ENCODE results near the gene NRG2. TPM values are rescaled to one million over a fixed set of nuclear protein-coding genes. Genes with fewer than 3 reads are reported as not detected.

NRG2 gene
- total and polyA plus RNA-seq, 11 donors: 0.72 to 4.8 (median 3.4) TPM

- no peak for DNase-seq
- no peaks in the 10 kb centered on the region for H3K36me3 ChIP-seq
- intact Hi-C loops (cut with DNase I): no loop called here
- no peaks in the 10 kb centered on the region for H3K9me3 ChIP-seq
- H3K4me1 ChIP-seq: no peaks in the 10 kb centered on the region
- no peak overlapping the region for H3K27ac ChIP-seq
- no peak for ATAC-seq
- 43 to 71% (median 58%) methylated on average over 1 of the region's 1 CpG for whole genome bisulfite sequencing, 4 donors
- peaks cover 0 to 6% (median 0%) of the 10 kb centered on the region in 9 donors for H3K27me3 ChIP-seq
- TF ChIP-seq POLR2A (IDR thresholded peaks at IDR 0.05): no peak
- TF ChIP-seq CTCF (IDR thresholded peaks at IDR 0.05): no peak
- H3K4me3 ChIP-seq: no peak overlapping the region
These were observed 40.0 kb upstream of the NRG2 start for GRCh38 chr5:140083120-140083519.

- intact Hi-C loops (cut with DNase I): loop anchor here in 6 of 10 donors (5.0 to 10.0 kb wide), 3 partner anchors 66 to 278 kb away; partner anchors contain the start of gene HBEGF (in 1 of the 6)
- ATAC-seq: no peak
These were observed 33.7 kb upstream of the NRG2 start for GRCh38 chr5:140076788-140077187.

GRCh38 chr5:140076142-140076541 is 33.0 kb upstream of the NRG2 start:
- H3K9me3 ChIP-seq: no peaks in the 10 kb centered on the region
- ATAC-seq (no peak), DNase-seq (no peak)
- intact Hi-C loops (cut with DNase I): loop anchor here in 6 of 10 donors (5.0 to 10.0 kb wide), 3 partner anchors 66 to 279 kb away; partner anchors contain the start of gene HBEGF (in 1 of the 6)
- peaks cover 0 to 4% (median 0%) of the 10 kb centered on the region in 9 donors for H3K27me3 ChIP-seq
- no peak overlapping the region for H3K27ac ChIP-seq
- peaks cover 0 to 3% (median 0%) of the 10 kb centered on the region in 12 donors for H3K4me1 ChIP-seq
- WGBS, 4 donors: 93 to 100% (median 95%) methylated on average over 1 of the region's 1 CpG
- TF ChIP-seq CTCF (IDR thresholded peaks at IDR 0.05) (no peak), POLR2A (IDR thresholded peaks at IDR 0.05) (no peak)
- H3K36me3 ChIP-seq: no peaks in the 10 kb centered on the region
- no peak overlapping the region for H3K4me3 ChIP-seq

More at GRCh38 chr5:140076788-140077187, 33.7 kb upstream of the NRG2 start:
- no peak for TF ChIP-seq CTCF (IDR thresholded peaks at IDR 0.05)
- no peak for TF ChIP-seq POLR2A (IDR thresholded peaks at IDR 0.05)
- no peak for DNase-seq
- H3K36me3 ChIP-seq: no peaks in the 10 kb centered on the region
- no peaks in the 10 kb centered on the region for H3K9me3 ChIP-seq
- H3K4me3 ChIP-seq: no peak overlapping the region
- H3K4me1 ChIP-seq: peaks cover 0 to 3% (median 0%) of the 10 kb centered on the region in 12 donors
- H3K27ac ChIP-seq: no peak overlapping the region
- WGBS, 4 donors: 65 to 73% (median 68%) methylated on average over 2 of the region's 2 CpGs
- peaks cover 0 to 4% (median 0%) of the 10 kb centered on the region in 9 donors for H3K27me3 ChIP-seq

- intact Hi-C loops (cut with DNase I): loop anchor here in 8 of 10 donors (2.0 to 10.0 kb wide), 4 partner anchors 67 to 279 kb away; partner anchors contain the start of gene HBEGF (in 1 of the 8)
- WGBS, 4 donors: 57 to 66% (median 59%) methylated on average over 2 of the region's 2 CpGs
- Histone ChIP-seq H3K27ac (no peak overlapping the region), H3K36me3 (no peaks in the 10 kb centered on the region), H3K4me1 (peaks cover 0 to 3% (median 0%) of the 10 kb centered on the region in 12 donors), H3K27me3 (peaks cover 0 to 4% (median 0%) of the 10 kb centered on the region in 9 donors), H3K9me3 (no peaks in the 10 kb centered on the region), H3K4me3 (no peak overlapping the region)
- no peak for ATAC-seq
- no peak for DNase-seq
- TF ChIP-seq CTCF (IDR thresholded peaks at IDR 0.05) (peak in 6 of 12 donors; percentile 11 to 36 (median 24)), POLR2A (IDR thresholded peaks at IDR 0.05) (no peak)
These were observed 32.3 kb upstream of the NRG2 start for GRCh38 chr5:140075371-140075770.
